ENCODE data around the gene COL28A1. TPM values are rescaled to one million over a fixed set of nuclear protein-coding genes. Genes with fewer than 3 reads are reported as not detected.

The COL28A1 gene
- total and polyA plus RNA-seq, 2 experiments from 2014 or later: 0.31 to 0.70 TPM

DNA sequence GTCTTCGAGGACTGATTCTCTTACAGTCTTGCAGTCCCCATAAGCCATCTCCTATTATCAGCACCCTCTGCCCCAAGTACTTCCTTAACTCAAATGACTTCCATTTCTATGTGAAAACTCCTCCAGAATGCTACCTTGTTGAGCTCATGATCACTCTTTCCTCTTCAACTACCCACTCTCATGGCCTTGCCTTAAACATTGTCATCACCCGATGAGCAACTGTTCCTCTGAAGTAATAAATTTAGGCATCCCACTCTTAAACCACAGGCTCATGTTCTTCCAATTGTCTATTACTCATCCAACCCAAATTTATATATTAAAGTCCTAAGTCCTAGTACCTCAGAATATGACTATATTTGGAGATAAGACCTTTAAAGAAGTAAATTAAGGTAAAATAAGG lies 200.5 kb downstream of the COL28A1 start (continued):
- TF ChIP-seq, protein P1, sequence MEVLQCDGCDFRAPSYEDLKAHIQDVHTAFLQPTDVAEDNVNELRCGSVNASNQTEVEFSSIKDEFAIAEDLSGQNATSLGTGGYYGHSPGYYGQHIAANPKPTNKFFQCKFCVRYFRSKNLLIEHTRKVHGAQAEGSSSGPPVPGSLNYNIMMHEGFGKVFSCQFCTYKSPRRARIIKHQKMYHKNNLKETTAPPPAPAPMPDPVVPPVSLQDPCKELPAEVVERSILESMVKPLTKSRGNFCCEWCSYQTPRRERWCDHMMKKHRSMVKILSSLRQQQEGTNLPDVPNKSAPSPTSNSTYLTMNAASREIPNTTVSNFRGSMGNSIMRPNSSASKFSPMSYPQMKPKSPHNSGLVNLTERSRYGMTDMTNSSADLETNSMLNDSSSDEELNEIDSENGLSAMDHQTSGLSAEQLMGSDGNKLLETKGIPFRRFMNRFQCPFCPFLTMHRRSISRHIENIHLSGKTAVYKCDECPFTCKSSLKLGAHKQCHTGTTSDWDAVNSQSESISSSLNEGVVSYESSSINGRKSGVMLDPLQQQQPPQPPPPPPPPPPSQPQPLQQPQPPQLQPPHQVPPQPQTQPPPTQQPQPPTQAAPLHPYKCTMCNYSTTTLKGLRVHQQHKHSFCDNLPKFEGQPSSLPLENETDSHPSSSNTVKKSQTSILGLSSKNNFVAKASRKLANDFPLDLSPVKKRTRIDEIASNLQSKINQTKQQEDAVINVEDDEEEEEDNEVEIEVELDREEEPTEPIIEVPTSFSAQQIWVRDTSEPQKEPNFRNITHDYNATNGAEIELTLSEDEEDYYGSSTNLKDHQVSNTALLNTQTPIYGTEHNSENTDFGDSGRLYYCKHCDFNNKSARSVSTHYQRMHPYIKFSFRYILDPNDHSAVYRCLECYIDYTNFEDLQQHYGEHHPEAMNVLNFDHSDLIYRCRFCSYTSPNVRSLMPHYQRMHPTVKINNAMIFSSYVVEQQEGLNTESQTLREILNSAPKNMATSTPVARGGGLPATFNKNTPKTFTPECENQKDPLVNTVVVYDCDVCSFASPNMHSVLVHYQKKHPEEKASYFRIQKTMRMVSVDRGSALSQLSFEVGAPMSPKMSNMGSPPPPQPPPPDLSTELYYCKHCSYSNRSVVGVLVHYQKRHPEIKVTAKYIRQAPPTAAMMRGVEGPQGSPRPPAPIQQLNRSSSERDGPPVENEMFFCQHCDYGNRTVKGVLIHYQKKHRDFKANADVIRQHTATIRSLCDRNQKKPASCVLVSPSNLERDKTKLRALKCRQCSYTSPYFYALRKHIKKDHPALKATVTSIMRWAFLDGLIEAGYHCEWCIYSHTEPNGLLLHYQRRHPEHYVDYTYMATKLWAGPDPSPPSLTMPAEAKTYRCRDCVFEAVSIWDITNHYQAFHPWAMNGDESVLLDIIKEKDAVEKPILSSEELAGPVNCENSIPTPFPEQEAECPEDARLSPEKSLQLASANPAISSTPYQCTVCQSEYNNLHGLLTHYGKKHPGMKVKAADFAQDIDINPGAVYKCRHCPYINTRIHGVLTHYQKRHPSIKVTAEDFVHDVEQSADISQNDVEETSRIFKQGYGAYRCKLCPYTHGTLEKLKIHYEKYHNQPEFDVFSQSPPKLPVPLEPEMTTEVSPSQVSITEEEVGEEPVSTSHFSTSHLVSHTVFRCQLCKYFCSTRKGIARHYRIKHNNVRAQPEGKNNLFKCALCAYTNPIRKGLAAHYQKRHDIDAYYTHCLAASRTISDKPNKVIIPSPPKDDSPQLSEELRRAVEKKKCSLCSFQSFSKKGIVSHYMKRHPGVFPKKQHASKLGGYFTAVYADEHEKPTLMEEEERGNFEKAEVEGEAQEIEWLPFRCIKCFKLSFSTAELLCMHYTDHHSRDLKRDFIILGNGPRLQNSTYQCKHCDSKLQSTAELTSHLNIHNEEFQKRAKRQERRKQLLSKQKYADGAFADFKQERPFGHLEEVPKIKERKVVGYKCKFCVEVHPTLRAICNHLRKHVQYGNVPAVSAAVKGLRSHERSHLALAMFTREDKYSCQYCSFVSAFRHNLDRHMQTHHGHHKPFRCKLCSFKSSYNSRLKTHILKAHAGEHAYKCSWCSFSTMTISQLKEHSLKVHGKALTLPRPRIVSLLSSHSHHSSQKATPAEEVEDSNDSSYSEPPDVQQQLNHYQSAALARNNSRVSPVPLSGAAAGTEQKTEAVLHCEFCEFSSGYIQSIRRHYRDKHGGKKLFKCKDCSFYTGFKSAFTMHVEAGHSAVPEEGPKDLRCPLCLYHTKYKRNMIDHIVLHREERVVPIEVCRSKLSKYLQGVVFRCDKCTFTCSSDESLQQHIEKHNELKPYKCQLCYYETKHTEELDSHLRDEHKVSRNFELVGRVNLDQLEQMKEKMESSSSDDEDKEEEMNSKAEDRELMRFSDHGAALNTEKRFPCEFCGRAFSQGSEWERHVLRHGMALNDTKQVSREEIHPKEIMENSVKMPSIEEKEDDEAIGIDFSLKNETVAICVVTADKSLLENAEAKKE (CRISPR knock-in tag; IDR thresholded peaks at IDR 0.05): no peak
- TF ChIP-seq NANOG (IDR thresholded peaks at IDR 0.05; ENCODE audit: borderline replicate concordance) (no peak), EZH2 (IDR thresholded peaks at IDR 0.05; ENCODE audit: low read depth, unreplicated experiment) (no peak), POLR2AphosphoS5 (IDR thresholded peaks at IDR 0.05; ENCODE audit: low read depth) (no peak)

DNA sequence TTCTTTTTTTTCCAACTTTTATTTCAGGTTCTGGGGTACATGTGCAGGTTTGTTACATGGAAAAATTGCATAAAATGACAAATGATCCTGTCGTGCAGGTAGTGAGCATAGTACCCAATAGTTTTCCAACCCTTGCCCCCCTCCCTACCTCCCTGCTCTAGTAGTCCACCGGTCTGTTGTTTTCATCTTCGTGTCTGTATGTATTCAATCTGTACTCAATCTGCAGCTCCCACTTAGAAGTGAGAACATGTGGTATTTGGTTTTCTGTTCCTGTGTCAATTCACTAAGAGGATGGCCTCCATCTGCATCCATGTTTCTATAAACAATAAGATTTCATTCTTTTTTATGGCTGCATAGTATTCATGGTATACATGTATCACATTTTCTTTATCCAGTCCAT lies 202.1 kb downstream of the COL28A1 start:
- DNase-seq (ENCODE audit: low spot score) (no peak), ATAC-seq (no peak)
- Mint-ChIP-seq H3K9me3 (no peaks in the 10 kb centered on the region; the same call in 2 of the 3 replicates), H3K36me3 (ENCODE audit: low read depth) (no peaks in the 10 kb centered on the region), H3K27ac (no peak overlapping the region), H3K4me1 (no peaks in the 10 kb centered on the region), H3K4me3 (no peak overlapping the region), H3K27me3 (ENCODE audit: insufficient read depth, low read depth, poor library complexity) (no peaks in the 10 kb centered on the region)
- no peaks in the 10 kb centered on the region for H3F3A ChIP-seq (replicated peaks; ENCODE audit: low read depth)
- H3K27ac ChIP-seq (ENCODE audit: low read depth): no peak overlapping the region
- TF ChIP-seq EZH2 (IDR thresholded peaks at IDR 0.05; ENCODE audit: low read depth, unreplicated experiment) (no peak), STAT1 (IDR thresholded peaks at IDR 0.05; ENCODE audit: unreplicated experiment) (no peak), NANOG (IDR thresholded peaks at IDR 0.05; ENCODE audit: borderline replicate concordance) (no peak), ZNF331 (CRISPR knock-in tag; IDR thresholded peaks at IDR 0.05; ENCODE audit: low read depth) (no peak), ZNF114 (CRISPR knock-in tag; IDR thresholded peaks at IDR 0.05) (no peak)
- H2AFZ ChIP-seq: no peak overlapping the region
- H3K4me3 ChIP-seq: no peak overlapping the region
- no peaks in the 10 kb centered on the region for H3K4me1 ChIP-seq (ENCODE audit: insufficient read depth)
- H3K36me3 ChIP-seq (ENCODE audit: insufficient read depth): no peaks in the 10 kb centered on the region
- H3K9me2 ChIP-seq (ENCODE audit: insufficient read depth): peaks cover 11% of the 10 kb centered on the region
- H3K27me3 ChIP-seq (ENCODE audit: insufficient read depth): no peaks in the 10 kb centered on the region
- H4K20me1 ChIP-seq (replicated peaks; ENCODE audit: insufficient read depth): no peaks in the 10 kb centered on the region
- no peaks in the 10 kb centered on the region for H3K79me2 ChIP-seq (replicated peaks; ENCODE audit: insufficient read depth)
- no peak overlapping the region for H3K4me2 ChIP-seq
